Caco-2 (cell line): Measurements from ENCODE around the gene MEG3. TPM values are rescaled to one million over a fixed set of nuclear protein-coding genes. Genes with fewer than 3 reads are reported as not detected.

Source experiments
- BruUV-seq: library from RNA; stranded (reverse); fragments of 400-500 nt; replicated peaks from 2 replicates; lab custom pipeline; 2021; lab: Mats Ljungman, UMichigan
- CTCF ChIA-PET: fragments of 300-600 bp; sonication (Branson Sonifier 250); formaldehyde crosslinking; loops from one replicate; lab custom pipeline; 2022; ENCODE audit warnings: antibody characterized with exemption; lab: Charles Lee
- POLR2A ChIA-PET: fragments of 300-600 bp; sonication (Branson Sonifier 250); formaldehyde crosslinking; loops from one replicate; lab custom pipeline; 2022; ENCODE audit warnings: antibody characterized with exemption; lab: Charles Lee
- DNase-seq, 2 experiments: peaks; one replicate each; pipeline versions ENCODE4 v3.0.0 to v3.0.0-alpha.2; 2020 to 2022
- H3K27me3 ChIP-seq: replicated peaks from 2 replicates; pipeline ENCODE4 v1.6.0; 2011; ENCODE audit warnings: low read length; ENCODE audit not compliant: control insufficient read depth, insufficient read depth
- H3K36me3 ChIP-seq: 2 replicates; pipeline ENCODE4 v1.5.1; 2011; ENCODE audit warnings: low read length; ENCODE audit not compliant: control insufficient read depth, insufficient read depth
- H3K4me1 ChIP-seq: fragments of 250-450 bp; sonication (Bioruptor Pico); 2 replicates; pipeline ENCODE4 v1.5.1; 2020; ENCODE audit warnings: mild to moderate bottlenecking
- H3K4me3 ChIP-seq: 2 replicates; pipeline ENCODE4 v1.5.1; 2011; ENCODE audit warnings: low read depth, mild to moderate bottlenecking, control low read depth, low read length
- H3K9me3 ChIP-seq: fragments of 250-450 bp; sonication (Bioruptor Pico); 2 replicates; pipeline ENCODE4 v1.5.1; 2020; ENCODE audit warnings: mild to moderate bottlenecking, moderate library complexity
- H3K27ac Mint-ChIP-seq: one replicate; pipeline ENCODE4 v1.8.0; 2022; ENCODE audit warnings: mixed read lengths; ENCODE audit not compliant: unreplicated experiment
- H3K27me3 Mint-ChIP-seq: one replicate; pipeline ENCODE4 v1.8.0; 2022; ENCODE audit warnings: mixed read lengths; ENCODE audit not compliant: insufficient read depth, unreplicated experiment
- H3K36me3 Mint-ChIP-seq: one replicate; pipeline ENCODE4 v1.8.0; 2022; ENCODE audit warnings: mild to moderate bottlenecking, mixed read lengths; ENCODE audit not compliant: insufficient read depth, unreplicated experiment
- H3K4me1 Mint-ChIP-seq: one replicate; pipeline ENCODE4 v1.8.0; 2022; ENCODE audit warnings: low read depth, mixed read lengths; ENCODE audit not compliant: unreplicated experiment
- H3K4me3 Mint-ChIP-seq: one replicate; pipeline ENCODE4 v1.8.0; 2022; ENCODE audit warnings: mild to moderate bottlenecking, moderate library complexity, mixed read lengths; ENCODE audit not compliant: unreplicated experiment
- H3K9me3 Mint-ChIP-seq: one replicate; pipeline ENCODE4 v1.8.0; 2022; ENCODE audit warnings: mixed read lengths; ENCODE audit not compliant: unreplicated experiment
- intact Hi-C: fragments of 100-400 bp; cut with micrococcal nuclease; formaldehyde crosslinking; loops from one replicate; pipeline ENCODE4 v1.10.0; 2022; ENCODE audit not compliant: unreplicated experiment
- total RNA-seq: library from RNA; stranded (reverse); gene quantifications from 2 replicates; pipeline ENCODE4 v1.2.3, GENCODE V29; 2022
- TF ChIP-seq, protein P1 (sequence below), 2 experiments: fragments of 200-600 bp in 1 of 2; IDR thresholded peaks; 1 replicate in 1 of 2; 2 replicates in 1 of 2; pipeline versions ENCODE4 v1.5.1 to v1.8.0; 2011 to 2022; ENCODE audit warnings: antibody characterized with exemption in 1 of 2, control low read depth in 1 of 2, inconsistent platforms in 1 of 2, low read depth in 1 of 2, low read length in 1 of 2, mild to moderate bottlenecking in 1 of 2, moderate library complexity in 1 of 2; ENCODE audit not compliant: insufficient read depth in 1 of 2, severe bottlenecking in 1 of 2, unreplicated experiment in 1 of 2

Gene MEG3
- total RNA-seq, 1 experiment from 2014 or later: not detected

DNA sequence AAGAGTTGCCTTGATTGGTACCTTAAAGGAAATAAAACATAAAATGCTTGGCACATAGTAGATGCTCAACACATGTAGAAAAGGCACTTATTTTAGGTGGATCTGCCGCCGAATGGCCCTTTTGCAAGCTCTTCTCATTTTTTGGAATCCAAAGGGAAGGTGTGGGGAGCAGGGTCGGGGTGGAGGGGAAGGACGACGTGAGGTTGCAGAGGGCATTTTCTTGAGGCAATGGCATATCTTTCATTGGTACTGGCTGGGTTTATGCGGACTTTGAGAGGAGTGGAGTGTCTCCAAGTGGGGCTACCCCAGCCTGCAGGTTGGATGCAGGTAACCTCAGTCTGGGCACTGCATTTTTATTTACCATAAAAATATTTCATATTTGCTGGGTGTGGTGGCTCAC is 69.5 kb downstream of the MEG3 start:
- H3K4me1 Mint-ChIP-seq: no peaks in the 10 kb centered on the region
- CTCF ChIA-PET: no interaction called here
- no peaks in the 10 kb centered on the region for H3K9me3 ChIP-seq

DNA sequence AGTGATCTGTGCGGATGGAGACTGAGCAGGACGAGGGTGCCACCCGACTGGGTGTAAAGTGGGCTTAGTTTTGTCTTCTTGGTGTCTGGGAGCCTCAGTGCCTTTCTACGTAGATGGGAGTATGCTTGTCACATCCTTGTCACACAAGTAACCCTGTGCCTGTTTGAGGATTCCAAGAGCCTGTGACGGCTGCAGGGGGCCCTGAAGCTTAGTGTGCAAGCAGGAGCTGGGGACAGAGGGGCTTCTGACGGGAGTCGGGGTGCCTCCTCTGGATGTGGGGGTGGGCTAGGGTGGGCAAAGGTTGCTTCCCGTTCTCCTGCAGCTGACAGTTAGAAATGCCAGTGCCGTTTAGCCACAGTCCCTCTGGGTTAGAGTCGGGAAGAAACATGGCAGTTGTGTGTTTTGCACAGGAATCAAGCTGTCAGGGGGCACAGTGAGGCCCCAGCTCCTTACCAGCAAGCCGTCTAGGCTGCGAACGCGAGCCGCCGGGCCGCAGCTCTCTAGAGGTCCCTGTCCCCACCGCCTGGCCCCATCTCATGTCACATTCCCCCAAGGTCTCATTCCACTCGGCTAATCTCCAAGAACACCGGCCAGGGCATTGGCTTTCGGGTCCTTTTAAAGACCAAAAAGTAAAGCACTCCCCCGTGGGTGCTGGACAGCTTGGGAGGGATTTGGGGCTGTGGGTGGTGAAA is 70.6 kb downstream of the MEG3 start:
- no peak for DNase-seq
- H3K4me3 Mint-ChIP-seq: no peak overlapping the region
- H3K27me3 ChIP-seq: no peaks in the 10 kb centered on the region; the same call in 1 of the 2 replicates
- intact Hi-C loops: no loop called here
- H3K27me3 Mint-ChIP-seq: peaks cover 4% of the 10 kb centered on the region
- H3K36me3 ChIP-seq: no peaks in the 10 kb centered on the region
- H3K4me1 Mint-ChIP-seq: no peaks in the 10 kb centered on the region
- POLR2A ChIA-PET: no interaction called here
- H3K27ac Mint-ChIP-seq: no peak overlapping the region
- no TSS peak for BruUV-seq
- H3K36me3 Mint-ChIP-seq: no peaks in the 10 kb centered on the region
- H3K9me3 ChIP-seq: no peaks in the 10 kb centered on the region
- TF ChIP-seq, protein P1, sequence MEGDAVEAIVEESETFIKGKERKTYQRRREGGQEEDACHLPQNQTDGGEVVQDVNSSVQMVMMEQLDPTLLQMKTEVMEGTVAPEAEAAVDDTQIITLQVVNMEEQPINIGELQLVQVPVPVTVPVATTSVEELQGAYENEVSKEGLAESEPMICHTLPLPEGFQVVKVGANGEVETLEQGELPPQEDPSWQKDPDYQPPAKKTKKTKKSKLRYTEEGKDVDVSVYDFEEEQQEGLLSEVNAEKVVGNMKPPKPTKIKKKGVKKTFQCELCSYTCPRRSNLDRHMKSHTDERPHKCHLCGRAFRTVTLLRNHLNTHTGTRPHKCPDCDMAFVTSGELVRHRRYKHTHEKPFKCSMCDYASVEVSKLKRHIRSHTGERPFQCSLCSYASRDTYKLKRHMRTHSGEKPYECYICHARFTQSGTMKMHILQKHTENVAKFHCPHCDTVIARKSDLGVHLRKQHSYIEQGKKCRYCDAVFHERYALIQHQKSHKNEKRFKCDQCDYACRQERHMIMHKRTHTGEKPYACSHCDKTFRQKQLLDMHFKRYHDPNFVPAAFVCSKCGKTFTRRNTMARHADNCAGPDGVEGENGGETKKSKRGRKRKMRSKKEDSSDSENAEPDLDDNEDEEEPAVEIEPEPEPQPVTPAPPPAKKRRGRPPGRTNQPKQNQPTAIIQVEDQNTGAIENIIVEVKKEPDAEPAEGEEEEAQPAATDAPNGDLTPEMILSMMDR (IDR thresholded peaks at IDR 0.05; ENCODE audit: insufficient read depth in 1 of 2, low read depth in 1 of 2, low read length in 1 of 2, severe bottlenecking in 1 of 2, unreplicated experiment in 1 of 2): no peak
- H3K9me3 Mint-ChIP-seq: no peaks in the 10 kb centered on the region
- H3K4me3 ChIP-seq: no peak overlapping the region
- CTCF ChIA-PET: no interaction called here
- peaks cover 9% of the 10 kb centered on the region for H3K4me1 ChIP-seq

More for the DNA sequence above, 69.5 kb downstream of the MEG3 start:
- no peak for DNase-seq
- Mint-ChIP-seq H3K27ac (no peak overlapping the region), H3K4me3 (no peak overlapping the region), H3K36me3 (no peaks in the 10 kb centered on the region), H3K27me3 (peaks cover 4% of the 10 kb centered on the region), H3K9me3 (no peaks in the 10 kb centered on the region)
- Histone ChIP-seq H3K4me1 (peaks cover 5% of the 10 kb centered on the region), H3K27me3 (no peaks in the 10 kb centered on the region), H3K36me3 (no peaks in the 10 kb centered on the region), H3K4me3 (no peak overlapping the region)
- POLR2A ChIA-PET: no interaction called here
- no TSS peak for BruUV-seq
- TF ChIP-seq, protein P1 (IDR thresholded peaks at IDR 0.05; ENCODE audit: insufficient read depth in 1 of 2, low read depth in 1 of 2, low read length in 1 of 2, severe bottlenecking in 1 of 2, unreplicated experiment in 1 of 2): no peak
- intact Hi-C loops: no loop called here

DNA sequence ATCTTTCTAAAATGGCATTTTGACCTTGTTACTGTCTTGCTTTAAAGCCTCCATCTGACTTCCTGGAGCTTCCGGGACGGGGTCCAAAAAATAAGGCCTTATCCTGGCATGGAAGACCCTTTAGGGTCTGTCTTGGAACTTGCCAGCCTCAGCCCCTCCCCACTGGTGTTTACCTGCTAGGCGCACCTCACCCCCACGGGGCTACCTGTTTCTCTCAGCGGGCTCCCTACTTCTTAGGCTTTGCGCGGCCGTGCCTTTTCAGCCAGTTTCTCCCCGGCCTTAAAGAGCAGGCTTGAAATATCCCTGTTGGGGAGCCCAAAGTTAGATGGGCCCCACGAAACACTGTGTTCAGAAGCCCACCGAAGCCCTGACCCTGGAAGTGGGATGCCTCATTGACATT is 72.5 kb downstream of the MEG3 start:
- CTCF ChIA-PET: interaction anchor here (1.3 kb wide), 1 partner anchor 47 kb away, joined by 3 read pairs; no protein-coding TSS in a partner anchor
- POLR2A ChIA-PET: no interaction called here
- BruUV-seq: no TSS peak
- intact Hi-C loops: no loop called here
- H3K27ac Mint-ChIP-seq: no peak overlapping the region
- H3K27me3 Mint-ChIP-seq: peaks cover 10% of the 10 kb centered on the region
- H3K4me3 ChIP-seq: no peak overlapping the region
- H3K9me3 ChIP-seq: no peaks in the 10 kb centered on the region
- H3K27me3 ChIP-seq: no peaks in the 10 kb centered on the region; the same call in 1 of the 2 replicates
- no peaks in the 10 kb centered on the region for H3K4me1 Mint-ChIP-seq
- no peak overlapping the region for H3K4me3 Mint-ChIP-seq
- DNase-seq: no peak
- no peaks in the 10 kb centered on the region for H3K36me3 Mint-ChIP-seq
- H3K9me3 Mint-ChIP-seq: no peaks in the 10 kb centered on the region
- H3K36me3 ChIP-seq: no peaks in the 10 kb centered on the region
- H3K4me1 ChIP-seq: peaks cover 9% of the 10 kb centered on the region
- TF ChIP-seq, protein P1 (IDR thresholded peaks at IDR 0.05; ENCODE audit: insufficient read depth in 1 of 2, low read depth in 1 of 2, low read length in 1 of 2, severe bottlenecking in 1 of 2, unreplicated experiment in 1 of 2): no peak
